ENCODE results near the gene PNKP. TPM values are rescaled to one million over a fixed set of nuclear protein-coding genes. Genes with fewer than 3 reads are reported as not detected.

Gene PNKP
- total RNA-seq, 4 donors from 2014 or later: 33.3 to 42.3 (median 36.3) TPM

GRCh38 chr19:49890349-49891311 lies 23.3 kb upstream of the PNKP start:
- H3K9me3 ChIP-seq: no peaks in the 10 kb centered on the region
- TF ChIP-seq CTCF (IDR thresholded peaks at IDR 0.05) (peak in 1 of 6 experiments; percentile 6), POLR2A (IDR thresholded peaks at IDR 0.05) (no peak)
- 0 to 26% methylated on average over 5 to 12 of the region's 69 CpGs for WGBS, 2 donors
- intact Hi-C loops (cut with DNase I): no loop called here
- no peak for DNase-seq
- H3K27me3 ChIP-seq: peaks cover 0 to 21% (median 0%) of the 10 kb centered on the region in 4 donors
- peaks cover 0 to 30% (median 0%) of the 10 kb centered on the region in 3 donors for H3K36me3 ChIP-seq
- H3K4me3 ChIP-seq: peak overlapping the region; percentile 7 to 61 (median 38)
- H3K27ac ChIP-seq: peak overlapping the region in 1 of 4 donors; percentile 27
- peaks cover 10 to 31% (median 11%) of the 10 kb centered on the region in 3 donors for H3K4me1 ChIP-seq

- Histone ChIP-seq H3K4me1 (peaks cover 10 to 31% (median 11%) of the 10 kb centered on the region in 3 donors), H3K27me3 (peaks cover 0 to 21% (median 0%) of the 10 kb centered on the region in 4 donors), H3K27ac (peak overlapping the region in 1 of 4 donors; percentile 27), H3K36me3 (peaks cover 1 to 39% (median 4%) of the 10 kb centered on the region in 3 donors), H3K4me3 (peak overlapping the region; percentile 7 to 61 (median 38)), H3K9me3 (no peaks in the 10 kb centered on the region)
- no peak for DNase-seq
- TF ChIP-seq POLR2A (IDR thresholded peaks at IDR 0.05): no peak
- peak; percentile 68 to 84 (median 74) for TF ChIP-seq CTCF (IDR thresholded peaks at IDR 0.05)
- 30 to 73% methylated on average over 21 to 36 of the region's 71 CpGs for WGBS, 2 donors
- intact Hi-C loops (cut with DNase I): no loop called here
These were observed 22.4 kb upstream of the PNKP start for GRCh38 chr19:49889687-49890348.

- Histone ChIP-seq H3K9me3 (no peaks in the 10 kb centered on the region), H3K4me3 (no peak overlapping the region), H3K4me1 (peaks cover 10 to 31% (median 11%) of the 10 kb centered on the region in 3 donors), H3K27me3 (peaks cover 0 to 21% (median 0%) of the 10 kb centered on the region in 4 donors), H3K36me3 (peaks cover 8 to 45% (median 10%) of the 10 kb centered on the region in 3 donors), H3K27ac (no peak overlapping the region)
- intact Hi-C loops (cut with DNase I): no loop called here
- TF ChIP-seq CTCF (IDR thresholded peaks at IDR 0.05) (no peak), POLR2A (IDR thresholded peaks at IDR 0.05) (no peak)
- no peak for DNase-seq
- 84 to 100% methylated on average over 7 to 11 of the region's 23 CpGs for WGBS, 2 donors
These were observed 21.8 kb upstream of the PNKP start for GRCh38 chr19:49889038-49889686.

GRCh38 chr19:49888510-49888824 lies 21.1 kb upstream of the PNKP start:
- TF ChIP-seq POLR2A (IDR thresholded peaks at IDR 0.05): no peak
- TF ChIP-seq CTCF (IDR thresholded peaks at IDR 0.05): no peak
- WGBS, 2 donors: 100% methylated on average over 3 of the region's 18 CpGs
- Histone ChIP-seq H3K9me3 (no peaks in the 10 kb centered on the region), H3K4me3 (no peak overlapping the region), H3K36me3 (peaks cover 15 to 52% (median 17%) of the 10 kb centered on the region in 3 donors), H3K27me3 (peaks cover 0 to 21% (median 0%) of the 10 kb centered on the region in 4 donors), H3K27ac (no peak overlapping the region), H3K4me1 (peaks cover 10 to 31% (median 11%) of the 10 kb centered on the region in 3 donors)
- intact Hi-C loops (cut with DNase I): no loop called here
- no peak for DNase-seq

Data from esophagus squamous epithelium (tissue), 5 donors.